NCI-H1417 (cell line): ENCODE data around the gene LENG9.
"Not testable (repeated sequence)": the region's sequence is repeated elsewhere in the genome, so short reads cannot be mapped to it uniquely, and the experiment has no call there.

Source experiments
- DNase-seq, 3 experiments: peaks; one replicate each; lab custom pipeline; 2025; lab: John Stamatoyannopoulos, UW

Gene LENG9

DNA sequence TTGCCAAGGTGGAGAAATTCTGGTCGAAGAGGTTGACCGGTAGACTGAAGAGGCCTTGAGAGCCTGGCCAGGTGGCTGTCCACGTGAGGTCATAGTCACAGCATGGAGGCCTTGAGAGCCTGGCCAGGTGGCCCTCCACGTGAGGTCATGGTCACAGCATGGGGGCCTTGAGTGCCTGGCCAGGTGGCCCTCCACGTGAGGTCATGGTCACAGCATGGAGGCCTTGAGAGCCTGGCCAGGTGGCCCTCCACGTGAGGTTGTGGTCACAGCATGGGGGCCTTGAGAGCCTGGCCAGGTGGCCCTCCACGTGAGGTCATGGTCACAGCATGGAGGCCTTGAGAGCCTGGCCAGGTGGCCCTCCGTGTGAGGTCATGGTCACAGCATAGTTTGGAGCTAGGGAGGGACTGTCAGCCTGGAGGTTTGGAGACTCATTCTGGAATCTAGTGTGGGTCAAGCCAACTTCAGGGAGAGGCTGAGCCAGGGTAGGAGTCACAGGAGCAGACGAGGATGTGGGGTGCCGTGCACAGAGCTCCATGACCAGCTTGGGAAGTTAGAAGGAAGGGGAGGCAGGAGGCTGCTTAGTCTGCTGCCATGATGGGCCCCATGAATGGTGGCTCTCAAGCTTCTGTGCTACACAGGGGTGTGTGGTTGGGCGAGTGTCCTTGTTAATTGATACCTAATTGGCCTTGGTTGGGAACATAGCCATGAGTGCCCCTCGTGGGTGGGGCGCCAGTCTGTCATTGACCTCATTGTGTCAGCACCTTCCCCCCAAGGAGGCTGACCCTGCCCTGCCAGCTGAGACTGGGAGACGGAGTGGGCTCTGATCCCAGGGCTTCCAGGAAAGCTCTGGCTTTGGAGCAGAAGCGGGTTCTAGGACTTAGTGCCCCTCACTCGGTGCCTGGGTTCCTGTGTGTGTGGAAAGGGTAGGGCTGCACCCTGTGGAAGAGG, 4.0 kb downstream of the LENG9 start:
- peak in 1 of 3 experiments; percentile 66 for DNase-seq

DNA sequence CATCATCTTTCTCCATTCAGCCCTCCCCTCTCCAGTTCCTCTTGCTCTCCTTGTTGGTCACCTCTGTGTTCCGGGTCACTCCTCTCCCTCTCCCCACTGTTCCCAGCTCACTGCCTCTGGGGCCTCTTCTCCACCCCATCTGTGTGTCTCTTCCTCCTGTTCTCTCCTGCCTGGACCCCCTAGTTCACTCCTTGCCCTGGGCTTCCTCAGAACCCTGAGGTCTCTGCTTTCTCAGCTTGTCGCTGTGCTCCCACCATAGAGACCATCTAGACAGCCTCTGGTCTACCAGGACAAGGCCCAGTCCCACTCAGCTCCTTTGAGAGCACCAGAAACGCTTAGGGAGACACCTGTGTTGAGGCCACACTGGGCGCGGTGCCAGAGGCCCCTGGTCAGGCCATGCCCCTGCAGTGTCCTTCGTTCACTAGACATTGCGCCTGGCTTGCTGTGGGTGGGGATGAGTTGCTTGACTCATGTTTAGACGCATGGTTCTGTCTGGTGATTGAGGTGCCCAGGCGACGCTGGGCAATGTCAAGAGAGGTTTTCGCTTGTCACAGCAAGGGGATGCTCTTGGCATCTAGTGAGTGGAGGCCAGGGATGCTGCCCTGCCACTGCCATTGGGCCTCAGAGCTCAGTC, 4.8 kb downstream of the LENG9 start:
- DNase-seq, result no peak

GRCh38 chr19:54457773-54458647, 5.6 kb downstream of the LENG9 start:
- no peak for DNase-seq

DNA sequence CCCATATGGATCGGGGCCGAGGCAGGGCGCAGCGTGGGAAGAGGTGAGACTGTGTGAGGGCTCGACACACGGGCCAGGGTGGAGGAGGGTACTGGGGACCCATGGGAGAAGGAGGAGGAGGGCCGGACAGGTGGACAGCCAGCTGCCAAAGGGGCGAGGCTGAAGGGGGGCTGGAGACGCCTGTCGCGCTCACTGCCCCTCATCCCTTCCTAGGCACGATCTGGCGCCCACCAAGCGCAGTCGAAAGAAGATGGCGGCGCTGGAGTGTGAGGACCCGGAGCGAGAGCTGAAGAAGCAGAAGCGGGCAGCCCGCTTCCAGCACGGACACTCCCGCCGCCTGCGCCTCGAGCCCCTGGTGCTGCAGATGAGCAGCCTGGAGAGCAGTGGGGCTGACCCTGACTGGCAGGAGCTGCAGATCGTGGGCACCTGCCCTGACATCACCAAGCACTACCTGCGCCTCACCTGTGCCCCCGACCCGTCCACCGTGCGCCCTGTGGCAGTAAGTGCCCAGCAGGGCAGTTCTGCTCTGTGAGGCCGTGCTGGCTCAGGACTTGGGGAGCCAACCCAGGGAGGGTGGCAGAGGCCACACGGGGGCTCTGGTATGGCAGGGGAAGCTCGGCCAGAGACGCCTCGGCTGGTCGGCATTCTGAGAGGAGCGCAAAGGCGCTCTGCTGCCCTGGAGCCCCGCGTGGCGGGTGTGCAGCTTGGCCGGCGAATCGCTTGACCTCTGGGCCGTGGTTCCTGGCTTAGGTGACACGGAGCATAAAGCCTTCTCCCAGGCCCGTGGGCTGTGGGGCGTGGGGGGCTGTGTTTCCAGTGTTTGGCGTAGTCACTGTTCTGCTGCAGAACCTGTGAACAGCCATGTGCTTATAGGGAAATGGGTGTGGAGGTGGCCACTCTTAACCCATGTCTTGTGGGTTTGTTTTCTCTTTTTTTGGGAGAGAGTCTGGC, 6.9 kb downstream of the LENG9 start:
- DNase-seq, result no peak

GRCh38 chr19:54455786-54456422, 7.7 kb downstream of the LENG9 start:
- no peak for DNase-seq

GRCh38 chr19:54454781-54455675, 8.6 kb downstream of the LENG9 start:
- no peak for DNase-seq

DNA sequence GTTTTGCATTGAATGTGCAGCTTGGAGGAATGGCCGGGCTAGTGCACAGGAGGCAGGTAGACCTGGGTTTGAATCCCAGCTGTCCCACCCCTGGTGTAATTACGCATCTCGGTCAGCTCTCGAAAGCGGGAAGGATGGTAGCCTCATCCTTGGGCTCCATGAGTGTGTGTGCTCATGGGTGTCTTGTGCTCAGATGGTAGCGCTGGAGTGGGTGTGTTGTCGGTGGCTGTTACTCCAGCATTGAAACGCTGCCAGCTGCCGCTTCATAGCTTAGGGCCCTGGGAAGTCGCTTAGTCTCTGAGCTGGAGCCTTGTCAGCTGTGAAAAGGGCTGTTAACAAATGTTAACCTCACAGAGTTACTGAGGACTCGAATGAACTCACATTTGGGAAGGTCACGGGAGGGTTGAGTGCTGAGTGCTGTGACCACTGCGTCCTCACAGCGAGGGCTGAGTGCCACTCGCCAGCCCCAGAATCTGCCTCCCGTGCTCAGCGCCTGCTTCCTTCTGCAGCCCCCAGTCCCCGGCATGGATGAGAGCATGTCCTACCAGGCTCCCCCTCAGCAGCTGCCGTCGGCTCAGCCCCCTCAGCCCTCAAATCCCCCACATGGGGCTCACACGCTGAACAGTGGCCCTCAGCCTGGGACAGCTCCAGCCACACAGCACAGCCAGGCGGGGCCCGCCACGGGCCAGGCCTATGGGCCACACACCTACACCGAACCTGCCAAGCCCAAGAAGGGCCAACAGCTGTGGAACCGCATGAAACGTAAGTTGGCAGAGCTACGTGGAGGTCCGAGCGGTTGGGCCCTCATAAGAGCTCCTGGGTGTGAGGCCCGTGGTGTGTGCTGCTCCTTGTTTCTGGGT, 9.4 kb downstream of the LENG9 start:
- DNase-seq, result no peak

DNA sequence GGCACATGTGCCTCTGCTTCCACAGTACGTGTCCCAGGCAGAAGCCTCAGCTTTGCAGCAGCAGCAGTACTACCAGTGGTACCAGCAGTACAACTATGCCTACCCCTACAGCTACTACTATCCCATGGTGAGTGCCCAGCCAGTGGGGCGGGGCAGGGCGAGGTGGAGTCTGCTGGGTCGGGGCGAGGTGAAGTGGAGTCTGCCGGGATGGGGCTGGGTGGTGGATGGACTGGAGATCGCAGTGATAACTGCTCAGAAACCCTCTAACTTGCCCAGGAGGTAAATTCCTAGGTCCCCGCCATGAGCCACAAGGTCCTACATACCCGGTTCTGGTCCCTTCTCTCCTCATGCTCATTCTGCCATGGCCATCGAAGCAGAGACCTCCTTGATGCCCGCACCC, 11.0 kb downstream of the LENG9 start:
- DNase-seq, result no peak

GRCh38 chr19:54451997-54452396, 11.6 kb downstream of the LENG9 start:
- DNase-seq, result no peak

- peak in 1 of 3 experiments; percentile 10 for DNase-seq
These were observed 12.2 kb downstream of the LENG9 start for GRCh38 chr19:54451331-54451871.

- no peak for DNase-seq
These were observed 13.9 kb downstream of the LENG9 start for GRCh38 chr19:54449701-54450069.

DNA sequence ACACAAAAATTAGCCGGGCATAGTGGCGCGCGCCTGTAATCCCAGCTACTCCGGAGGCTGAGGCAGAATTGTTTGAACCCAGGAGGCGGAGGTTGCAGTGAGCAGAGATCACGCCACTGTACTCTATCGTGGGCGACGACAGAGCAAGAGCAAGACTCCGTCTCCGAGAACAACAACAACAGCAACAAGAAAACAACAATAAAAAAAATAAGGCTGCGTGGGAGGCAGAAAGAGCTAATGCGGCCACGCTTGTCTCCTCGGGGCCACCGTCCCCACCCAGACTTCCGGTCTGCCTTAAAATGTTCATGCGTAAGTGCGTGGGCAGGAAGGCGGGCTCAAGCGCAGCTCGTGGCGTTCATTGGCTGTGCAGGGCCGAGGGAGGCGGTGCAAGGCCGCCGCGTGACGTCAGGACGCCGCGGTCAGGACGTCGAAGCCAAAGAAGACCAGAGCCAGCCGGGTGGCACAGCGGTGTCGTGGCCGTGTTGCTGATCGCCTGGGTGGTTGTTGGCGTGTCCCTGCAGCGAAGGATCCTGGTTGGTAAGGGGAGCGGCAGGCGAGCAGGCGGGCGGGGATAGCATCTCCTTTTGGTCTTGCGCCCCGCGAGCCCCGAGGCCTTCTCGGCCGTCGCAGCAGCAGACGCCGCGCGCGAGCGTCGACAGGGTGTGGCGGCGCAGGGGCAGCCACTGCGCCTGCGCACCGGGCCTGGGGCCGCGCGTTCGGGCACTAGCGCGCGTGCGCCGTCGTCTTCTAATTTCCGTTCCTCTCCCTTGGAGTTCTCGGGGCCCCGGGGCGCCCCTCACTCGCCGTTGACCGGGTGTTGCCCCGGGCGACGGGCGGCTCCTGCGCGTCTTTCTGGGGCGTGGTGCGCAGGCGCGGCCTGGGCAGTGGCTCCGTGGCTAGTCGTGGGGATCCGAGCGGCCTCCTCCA, 14.5 kb downstream of the LENG9 start, which contains the start of gene LENG8:
Gene LENG8, plus strand, starts transcription at position 426 of the 927 bp plus-strand sequence. CDS start 2,146 bp downstream, outside the sequence.
- DNase-seq, result peak; percentile 96 to 97 (median 97)

GRCh38 chr19:54448040-54448773, 15.4 kb downstream of the LENG9 start:
- DNase-seq, result peak; percentile 19 to 61 (median 60)

DNA sequence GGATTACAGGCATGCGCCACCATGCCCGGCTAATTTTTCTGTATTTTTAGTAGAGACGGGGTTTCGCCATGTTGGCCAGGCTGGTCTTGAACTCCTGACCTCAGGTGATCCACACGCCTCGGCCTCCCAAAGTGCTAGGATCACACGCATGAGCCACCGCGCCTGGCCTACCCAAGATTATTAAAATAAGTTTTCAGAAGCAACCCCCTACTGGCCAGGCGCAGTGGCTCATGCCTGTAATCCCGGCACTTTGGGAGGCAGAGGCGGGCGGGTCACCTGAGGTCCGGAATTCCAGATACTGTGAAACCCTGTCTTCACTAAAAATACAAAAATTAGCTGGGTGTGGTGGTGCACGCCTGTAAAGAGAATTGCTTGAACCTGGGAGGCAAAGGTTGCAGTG, 17.2 kb downstream of the LENG9 start:
- not testable (repeated sequence) for DNase-seq

- DNase-seq, result no peak
These were observed 18.8 kb downstream of the LENG9 start for GRCh38 chr19:54444737-54445136.

GRCh38 chr19:54440641-54441040, 22.9 kb downstream of the LENG9 start:
- no peak for DNase-seq
